ENCODE measurements around the gene GPR87. TPM values are rescaled to one million over a fixed set of nuclear protein-coding genes. Genes with fewer than 3 reads are reported as not detected.

GPR87 gene
- total and polyA plus RNA-seq, 12 donors, result not detected

DNA sequence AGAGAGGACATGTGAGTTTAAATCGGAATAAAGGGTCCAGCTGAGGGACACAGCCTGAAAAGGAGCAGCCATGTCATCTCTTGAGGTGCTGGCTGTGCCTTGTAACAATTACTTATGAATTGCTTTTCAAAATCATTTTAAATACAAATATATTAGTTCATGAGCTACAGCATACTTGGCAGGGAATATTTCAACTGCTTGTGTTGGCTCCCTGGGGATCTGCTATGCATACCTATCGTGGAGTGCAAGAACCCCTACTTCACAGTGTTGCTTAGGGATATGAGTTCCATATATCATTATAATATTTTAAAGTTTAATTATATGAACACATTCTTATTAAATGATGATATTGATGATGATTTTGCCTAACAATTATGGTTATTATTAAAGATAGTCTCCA is 19.2 kb downstream of the GPR87 start:
- 42 to 88% (median 68%) methylated on average over 2 of the region's 2 CpGs for WGBS, 4 donors
- intact Hi-C loops (cut with DNase I), result no loop called here
- DNase-seq, result no peak
- Histone ChIP-seq H3K4me3 (no peak overlapping the region), H3K27ac (no peak overlapping the region), H3K27me3 (no peaks in the 10 kb centered on the region), H3K9me3 (replicated peaks in 1 of 3) (no peaks in the 10 kb centered on the region), H3K36me3 (replicated peaks in 1 of 2) (no peaks in the 10 kb centered on the region), H3K4me1 (replicated peaks in 1 of 2) (no peaks in the 10 kb centered on the region)
- no peak for TF ChIP-seq POLR2A (IDR thresholded peaks at IDR 0.05)
- TF ChIP-seq, protein P1, sequence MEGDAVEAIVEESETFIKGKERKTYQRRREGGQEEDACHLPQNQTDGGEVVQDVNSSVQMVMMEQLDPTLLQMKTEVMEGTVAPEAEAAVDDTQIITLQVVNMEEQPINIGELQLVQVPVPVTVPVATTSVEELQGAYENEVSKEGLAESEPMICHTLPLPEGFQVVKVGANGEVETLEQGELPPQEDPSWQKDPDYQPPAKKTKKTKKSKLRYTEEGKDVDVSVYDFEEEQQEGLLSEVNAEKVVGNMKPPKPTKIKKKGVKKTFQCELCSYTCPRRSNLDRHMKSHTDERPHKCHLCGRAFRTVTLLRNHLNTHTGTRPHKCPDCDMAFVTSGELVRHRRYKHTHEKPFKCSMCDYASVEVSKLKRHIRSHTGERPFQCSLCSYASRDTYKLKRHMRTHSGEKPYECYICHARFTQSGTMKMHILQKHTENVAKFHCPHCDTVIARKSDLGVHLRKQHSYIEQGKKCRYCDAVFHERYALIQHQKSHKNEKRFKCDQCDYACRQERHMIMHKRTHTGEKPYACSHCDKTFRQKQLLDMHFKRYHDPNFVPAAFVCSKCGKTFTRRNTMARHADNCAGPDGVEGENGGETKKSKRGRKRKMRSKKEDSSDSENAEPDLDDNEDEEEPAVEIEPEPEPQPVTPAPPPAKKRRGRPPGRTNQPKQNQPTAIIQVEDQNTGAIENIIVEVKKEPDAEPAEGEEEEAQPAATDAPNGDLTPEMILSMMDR (IDR thresholded peaks at IDR 0.05), result no peak

DNA sequence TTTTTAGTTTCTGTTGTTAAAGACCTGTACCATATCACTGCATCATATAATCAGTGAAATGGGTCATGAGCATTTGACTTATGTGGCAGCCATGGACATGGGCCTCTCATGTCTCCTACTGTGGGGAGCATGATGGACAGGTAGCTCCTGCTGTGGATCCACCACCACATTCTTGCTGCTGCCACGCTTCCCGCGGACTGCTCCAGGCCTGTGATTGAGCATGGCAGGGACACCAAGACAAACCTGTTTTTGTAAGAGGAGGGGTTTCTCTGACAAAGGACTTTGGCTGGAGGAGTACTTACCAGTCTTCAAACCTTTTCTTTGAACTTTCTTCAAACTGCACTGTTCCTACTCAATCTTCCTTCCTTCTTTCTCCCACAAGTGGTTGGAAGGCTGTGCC is 20.4 kb downstream of the GPR87 start:
- no peak for TF ChIP-seq POLR2A (IDR thresholded peaks at IDR 0.05)
- TF ChIP-seq, protein P1 (IDR thresholded peaks at IDR 0.05), result no peak
- no peaks in the 10 kb centered on the region for H3K9me3 ChIP-seq (replicated peaks in 1 of 3)
- no peak overlapping the region for H3K4me3 ChIP-seq
- no peak overlapping the region for H3K27ac ChIP-seq
- no peaks in the 10 kb centered on the region for H3K4me1 ChIP-seq (replicated peaks in 1 of 2)
- no peak for DNase-seq
- H3K36me3 ChIP-seq (replicated peaks in 1 of 2), result no peaks in the 10 kb centered on the region
- intact Hi-C loops (cut with DNase I), result no loop called here
- 78 to 94% (median 91%) methylated on average over 3 of the region's 3 CpGs for WGBS, 4 donors
- no peaks in the 10 kb centered on the region for H3K27me3 ChIP-seq

DNA sequence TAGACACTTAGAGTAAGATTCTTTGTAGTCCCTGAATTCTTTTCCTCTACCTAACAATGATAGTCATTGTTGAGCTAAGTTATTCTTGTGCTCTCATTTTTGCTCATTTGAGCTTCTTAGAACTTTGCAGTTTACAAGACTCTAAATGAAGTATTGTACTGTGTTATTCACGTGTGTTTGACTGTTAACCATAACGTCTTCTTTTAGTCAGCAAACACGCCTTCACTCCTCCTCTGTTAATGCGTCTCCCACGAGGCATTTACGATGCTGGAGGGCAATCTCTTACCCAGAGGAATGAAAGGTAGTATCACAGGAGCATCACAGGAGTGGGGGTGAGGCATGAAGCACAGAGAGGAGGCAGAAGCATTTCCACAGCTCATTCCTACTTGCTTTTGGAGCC is 23.5 kb downstream of the GPR87 start:
- no peak for TF ChIP-seq POLR2A (IDR thresholded peaks at IDR 0.05)
- TF ChIP-seq, protein P1 (IDR thresholded peaks at IDR 0.05), result no peak
- no peaks in the 10 kb centered on the region for H3K4me1 ChIP-seq (replicated peaks in 1 of 2)
- H3K4me3 ChIP-seq, result no peak overlapping the region
- WGBS, 4 donors, result 79 to 84% (median 82%) methylated on average over 6 of the region's 6 CpGs
- DNase-seq, result no peak
- intact Hi-C loops (cut with DNase I), result no loop called here
- H3K27ac ChIP-seq, result no peak overlapping the region
- no peaks in the 10 kb centered on the region for H3K9me3 ChIP-seq (replicated peaks in 1 of 3)
- no peaks in the 10 kb centered on the region for H3K36me3 ChIP-seq (replicated peaks in 1 of 2)
- no peaks in the 10 kb centered on the region for H3K27me3 ChIP-seq

DNA sequence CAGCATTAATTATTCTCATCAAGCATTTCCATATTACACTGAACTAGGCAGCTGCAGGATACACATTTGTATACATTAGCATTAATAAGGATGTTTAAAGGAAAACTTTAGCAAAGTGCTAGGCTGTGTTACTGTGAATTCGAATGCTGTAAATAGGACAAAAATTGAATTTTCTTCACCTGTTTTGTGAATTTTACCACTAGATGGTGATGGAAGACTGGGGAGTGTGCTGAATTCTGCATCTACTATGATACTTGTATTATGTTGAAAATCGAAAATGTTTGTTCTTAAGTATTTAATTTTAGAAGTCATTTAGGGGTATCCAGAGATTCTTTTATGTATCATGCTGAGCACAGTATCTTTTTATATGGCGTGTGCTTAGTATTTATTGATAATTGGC is 25.9 kb downstream of the GPR87 start:
- WGBS, 4 donors, result 45 to 65% (median 55%) methylated on average over 3 of the region's 3 CpGs
- H3K36me3 ChIP-seq (replicated peaks in 1 of 2), result no peaks in the 10 kb centered on the region
- no peaks in the 10 kb centered on the region for H3K4me1 ChIP-seq (replicated peaks in 1 of 2)
- TF ChIP-seq POLR2A (IDR thresholded peaks at IDR 0.05), result no peak
- TF ChIP-seq, protein P1 (IDR thresholded peaks at IDR 0.05), result peak; percentile 21 to 59 (median 50)
- no peak overlapping the region for H3K4me3 ChIP-seq
- no peaks in the 10 kb centered on the region for H3K9me3 ChIP-seq (replicated peaks in 1 of 3)
- H3K27ac ChIP-seq, result no peak overlapping the region
- DNase-seq, result no peak
- intact Hi-C loops (cut with DNase I), result no loop called here
- H3K27me3 ChIP-seq, result no peaks in the 10 kb centered on the region

Data from adrenal gland (tissue), 12 donors.